Hematopoietic multipotent progenitor cell (in vitro differentiated cells): ENCODE measurements around the gene CHRNE. TPM values are rescaled to one million over a fixed set of nuclear protein-coding genes. Genes with fewer than 3 reads are reported as not detected.
"Not testable (repeated sequence)": the region's sequence is repeated elsewhere in the genome, so short reads cannot be mapped to it uniquely, and the experiment has no call there.

Experiments used
- DNase-seq, 3 donors: peaks; one replicate each; pipeline ENCODE4 v3.0.0-alpha.2; 2011 to 2015; ENCODE audit warnings: low read depth in 2 of 3, low spot score in 2 of 3
- total RNA-seq: library from RNA; depleted of rRNA; stranded (reverse); fragments of >200 nt; gene quantifications from one replicate; pipeline ENCODE4 v1.2.3, GENCODE V29; 2012

The CHRNE gene
- total RNA-seq, 1 donor = 5.4 TPM

DNA sequence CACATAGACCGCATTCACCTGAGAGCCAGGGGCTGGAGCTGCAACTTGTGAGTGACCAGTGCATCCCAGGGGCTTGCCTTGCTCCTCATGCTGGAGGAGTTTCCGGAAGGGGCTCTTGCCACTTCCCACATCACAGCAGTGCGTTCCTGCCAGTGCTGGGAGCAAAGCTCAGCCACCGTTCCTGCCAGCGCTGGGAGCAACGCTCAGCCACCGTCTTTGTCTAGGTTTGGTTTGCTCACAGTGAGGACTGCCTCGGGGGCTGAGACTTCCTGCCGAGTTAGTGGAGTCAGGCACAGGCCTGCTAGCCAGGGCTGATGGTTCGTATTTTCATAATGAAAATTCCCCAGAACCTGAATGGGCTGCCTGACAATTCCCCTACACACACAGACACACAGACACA, 5.4 kb upstream of the CHRNE start:
- no peak for DNase-seq

DNA sequence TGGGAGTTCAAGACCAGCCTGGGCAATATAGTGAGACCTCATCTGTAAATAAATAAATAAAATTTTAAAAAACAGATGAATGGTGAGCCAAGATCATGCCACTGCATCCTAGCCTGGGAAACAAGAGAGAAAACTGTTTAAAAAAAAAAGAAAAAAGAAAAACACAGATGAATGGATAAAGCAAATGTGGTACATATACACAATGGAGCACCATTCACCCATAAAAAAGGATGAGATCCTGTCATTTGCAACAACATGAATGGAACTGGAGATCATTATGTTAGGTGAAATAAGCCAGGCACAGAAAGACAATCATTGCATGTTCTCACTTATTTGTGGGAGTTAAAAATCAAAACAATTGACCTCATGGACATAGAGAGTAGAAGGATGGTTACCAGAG, 3.7 kb upstream of the CHRNE start:
- not testable (repeated sequence) for DNase-seq

DNA sequence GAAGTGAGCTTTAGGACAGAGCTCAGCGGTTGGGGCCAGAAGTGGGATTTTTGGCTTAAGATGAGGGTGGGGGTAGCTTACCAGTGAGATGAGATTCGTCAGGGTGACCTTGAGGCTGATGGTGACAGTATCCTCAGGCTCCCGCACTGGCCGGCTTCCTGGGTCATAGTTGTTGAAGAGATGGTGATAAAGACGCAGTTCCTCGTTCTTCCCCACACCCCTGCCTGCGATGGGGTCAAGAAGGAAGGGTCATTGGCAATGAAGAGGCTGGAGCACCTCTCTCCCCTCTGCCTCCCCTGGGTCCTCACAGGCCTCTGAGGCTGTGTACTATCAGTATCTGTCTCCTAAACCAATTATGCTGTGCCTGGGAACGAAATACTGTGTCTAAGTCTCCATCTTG, 358 bp downstream of the CHRNE start:
- DNase-seq = no peak

DNA sequence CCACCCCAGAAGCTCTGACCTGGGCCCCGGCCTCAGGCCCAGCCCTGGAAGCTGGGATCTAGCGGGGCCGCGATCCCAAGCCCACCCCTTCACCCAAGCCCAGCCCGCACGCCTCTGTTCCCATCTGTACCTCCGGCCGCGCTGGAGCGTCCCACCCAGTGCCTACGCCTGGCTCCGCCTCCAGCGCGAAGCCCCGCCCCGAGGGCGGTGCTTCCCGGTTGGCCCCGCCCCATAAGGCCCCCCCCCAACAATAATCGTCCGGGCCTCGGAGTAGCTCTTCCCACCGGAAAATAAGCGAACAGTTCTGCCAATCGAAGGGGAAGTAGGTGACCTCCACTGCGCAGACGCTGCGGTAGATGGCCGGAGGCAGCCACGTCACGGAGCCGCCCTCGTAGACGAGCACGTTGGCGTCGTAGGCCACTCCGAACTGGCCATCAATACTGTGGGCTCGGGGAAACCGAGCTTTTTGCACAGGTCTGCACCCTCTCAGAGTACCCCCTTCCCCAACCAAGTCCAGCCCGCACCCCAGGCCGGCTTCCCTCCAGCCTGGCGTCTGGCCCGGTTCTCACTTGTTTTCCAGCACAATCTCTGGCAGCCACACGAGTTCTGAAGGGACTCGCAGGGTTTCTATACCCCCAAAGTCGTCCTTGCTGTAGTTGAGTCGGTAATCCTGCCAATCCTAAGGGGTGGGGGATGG, 1.1 kb downstream of the CHRNE start:
- peak in 2 of 3 donors; percentile 44 to 47 for DNase-seq

DNA sequence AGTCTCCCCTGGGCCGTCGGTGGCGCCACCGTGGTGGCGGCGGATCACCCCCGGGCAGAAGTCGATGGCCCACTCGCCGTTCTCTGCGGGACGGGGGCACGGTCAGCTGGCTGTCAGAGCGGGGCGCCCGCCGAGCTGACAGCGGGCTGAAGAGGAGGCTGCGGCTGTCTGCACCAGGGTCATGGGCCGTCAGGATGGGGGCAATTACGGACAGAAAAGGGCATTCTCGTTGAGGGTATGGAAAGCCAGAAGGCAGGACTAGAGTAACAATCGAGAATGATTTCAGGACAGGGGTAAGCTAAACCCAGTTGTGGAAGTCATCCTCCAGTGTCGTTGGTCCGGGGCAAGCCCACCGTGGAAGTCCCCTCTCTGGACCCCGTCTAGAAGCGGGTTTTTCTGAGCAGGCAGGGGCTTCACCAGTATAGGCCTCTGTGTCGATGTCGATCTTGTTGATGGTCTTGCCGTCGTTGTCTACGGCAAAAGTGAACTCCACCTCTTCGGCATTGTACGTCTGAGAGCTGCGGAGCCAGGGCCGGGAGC, 1.7 kb downstream of the CHRNE start:
- DNase-seq = peak in 1 of 3 donors; percentile 19

DNA sequence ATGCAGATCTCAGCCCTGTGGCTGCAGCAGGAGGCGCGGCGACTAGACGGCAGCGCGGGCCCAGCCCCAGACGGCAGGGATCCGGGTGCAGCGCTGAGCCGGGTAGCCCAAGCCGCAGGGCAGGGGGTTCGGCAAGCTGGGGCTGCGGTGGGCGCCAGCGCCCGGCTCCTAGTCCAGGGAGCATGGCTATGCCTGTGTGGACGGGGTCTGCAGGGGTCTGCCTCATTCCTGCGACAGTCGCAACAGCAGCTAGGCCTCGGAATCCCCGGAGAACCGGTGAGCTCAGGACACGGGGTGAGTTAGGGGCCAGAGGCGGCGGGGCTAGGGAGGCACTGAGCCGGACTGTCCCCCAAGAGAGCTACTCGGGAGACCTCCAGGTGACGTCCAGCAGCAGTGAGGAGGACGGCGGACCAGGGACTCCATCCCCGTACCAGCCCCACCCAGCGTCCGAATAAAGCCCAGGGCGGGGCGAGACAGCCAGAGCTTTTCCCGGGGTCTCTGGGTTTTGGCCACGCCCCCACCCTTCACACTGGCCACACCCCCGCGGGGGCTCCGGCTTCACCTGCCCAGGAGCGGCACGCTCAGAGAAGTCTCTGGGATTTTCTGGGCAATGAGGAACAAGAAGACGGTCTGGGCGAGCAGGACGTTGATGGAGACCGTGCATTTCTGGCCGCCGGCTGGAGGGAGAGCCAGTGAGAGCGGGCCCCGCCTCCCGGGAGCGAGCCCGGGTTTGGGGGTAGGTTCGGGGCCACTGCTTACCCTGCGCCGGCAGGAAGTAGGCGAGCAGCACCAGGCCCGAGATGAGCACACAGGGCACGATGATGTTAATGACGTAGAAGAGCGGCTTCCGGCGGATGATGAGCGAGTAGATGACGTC, 2.4 kb downstream of the CHRNE start:
- DNase-seq = peak in 2 of 3 donors; percentile 81 to 85

DNA sequence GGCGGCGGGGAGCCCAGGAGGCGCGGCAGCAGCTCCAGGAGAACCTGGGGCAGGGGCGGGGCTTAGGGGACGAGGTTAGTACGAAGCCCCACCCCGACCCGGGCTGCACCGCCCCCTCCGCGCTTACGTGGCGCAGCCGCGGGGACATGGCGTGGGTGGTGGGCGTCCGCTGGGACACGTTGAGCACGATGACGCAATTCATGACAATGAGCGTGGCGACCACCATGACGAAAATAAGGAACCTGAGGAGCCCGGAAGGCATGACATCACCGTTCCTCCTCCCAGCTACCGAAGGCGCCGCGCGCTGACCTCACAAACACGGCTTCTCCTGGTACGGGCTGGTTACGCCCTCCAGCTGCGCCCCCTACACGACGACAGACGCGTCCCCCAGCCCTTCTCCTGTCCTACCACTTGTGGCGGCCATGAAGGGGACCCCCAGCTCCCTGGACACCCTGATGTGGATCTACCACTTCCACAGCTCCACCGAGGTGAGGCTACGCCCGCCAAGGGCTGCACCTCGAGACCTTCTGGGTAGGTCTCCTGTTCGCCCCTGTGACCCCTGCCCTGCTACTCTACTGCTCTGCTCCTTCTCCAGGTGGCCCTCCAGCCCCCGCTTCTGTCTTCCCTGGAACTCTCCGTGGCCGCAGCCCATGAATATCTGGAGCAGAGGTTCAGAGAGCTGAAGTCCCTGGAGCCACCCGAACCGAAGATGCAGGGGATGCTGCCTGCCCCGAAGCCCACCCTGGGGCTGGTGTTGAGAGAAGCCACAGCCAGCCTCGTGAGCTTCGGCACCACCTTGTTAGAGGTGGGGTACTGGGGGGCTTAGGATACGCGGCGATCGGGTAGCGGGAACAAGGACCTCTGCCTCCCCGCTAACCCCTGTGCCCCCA, 3.3 kb downstream of the CHRNE start, which contains the start of gene C17orf107:
Gene C17orf107 (plus strand): TSS at position 196 of the 890 bp plus-strand sequence. CDS start 227 bp downstream, at position 423.
- peak; percentile 76 to 98 (median 97) for DNase-seq

DNA sequence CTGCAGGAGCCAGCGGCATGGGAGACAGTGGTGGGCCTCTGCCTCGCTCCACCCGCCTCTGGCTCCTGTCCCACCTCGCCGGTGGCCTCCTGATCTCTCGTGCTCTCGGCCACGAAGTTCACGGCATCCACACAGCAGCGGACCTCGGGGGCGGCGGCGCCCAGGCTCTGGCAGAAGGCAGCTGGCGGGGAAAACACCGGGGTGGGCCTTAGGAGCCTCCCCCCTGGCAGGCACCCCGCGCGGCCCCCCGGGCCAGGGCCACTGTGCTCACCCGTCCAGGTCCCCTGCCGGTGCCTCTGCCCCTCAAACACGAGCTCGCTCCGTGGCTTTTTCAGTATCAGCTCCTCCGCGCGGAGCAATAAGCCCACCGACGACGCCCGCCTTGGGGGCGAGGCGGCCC, 4.0 kb downstream of the CHRNE start:
- no peak for DNase-seq

DNA sequence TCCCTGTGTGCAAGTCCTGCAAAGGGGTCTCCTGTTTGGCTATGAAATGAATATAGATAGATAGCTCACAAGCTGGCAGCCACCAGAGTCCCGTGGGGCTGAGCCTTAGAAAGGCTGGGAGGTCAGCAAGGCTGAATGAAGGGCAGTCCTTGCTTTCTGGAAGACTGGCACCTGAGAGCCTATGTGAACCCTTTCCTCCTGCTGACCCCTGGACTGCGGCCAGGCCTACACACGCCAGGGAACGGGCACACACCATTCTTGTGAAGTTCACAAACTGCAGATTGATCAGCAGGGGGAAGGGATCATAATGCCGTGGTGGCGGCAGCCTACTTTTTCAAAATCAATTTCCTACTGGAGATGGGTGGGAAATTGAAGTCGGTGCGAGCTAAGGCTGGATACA, 4.5 kb downstream of the CHRNE start:
- no peak for DNase-seq

DNA sequence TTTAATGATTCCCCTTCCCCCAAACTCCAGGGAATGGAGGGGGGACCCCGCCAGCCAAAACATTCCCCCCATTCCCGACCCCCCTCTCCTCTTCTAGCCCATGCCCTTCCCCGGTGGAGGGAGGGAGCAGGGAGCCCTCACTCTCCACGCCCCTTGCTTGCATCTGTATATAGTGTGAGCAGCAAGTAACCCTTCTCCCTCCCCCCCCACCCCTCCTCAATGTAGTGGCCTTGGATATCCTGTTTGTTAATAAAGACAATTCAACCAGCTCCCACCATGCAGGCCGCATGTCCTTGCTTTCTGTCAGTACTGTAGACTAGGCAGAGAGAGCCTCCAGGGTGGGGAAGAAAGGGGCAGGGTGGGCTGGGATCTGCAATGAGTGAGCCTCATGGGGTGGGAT, 5.1 kb downstream of the CHRNE start:
- no peak for DNase-seq

DNA sequence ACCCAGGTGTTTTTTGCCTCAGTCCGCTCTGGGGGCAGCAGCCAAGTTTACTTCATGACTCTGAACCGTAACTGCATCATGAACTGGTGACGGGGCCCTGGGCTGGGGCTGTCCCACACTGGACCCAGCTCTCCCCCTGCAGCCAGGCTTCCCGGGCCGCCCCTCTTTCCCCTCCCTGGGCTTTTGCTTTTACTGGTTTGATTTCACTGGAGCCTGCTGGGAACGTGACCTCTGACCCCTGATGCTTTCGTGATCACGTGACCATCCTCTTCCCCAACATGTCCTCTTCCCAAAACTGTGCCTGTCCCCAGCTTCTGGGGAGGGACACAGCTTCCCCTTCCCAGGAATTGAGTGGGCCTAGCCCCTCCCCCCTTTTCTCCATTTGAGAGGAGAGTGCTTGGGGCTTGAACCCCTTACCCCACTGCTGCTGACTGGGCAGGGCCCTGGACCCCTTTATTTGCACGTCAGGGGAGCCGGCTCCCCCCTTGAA, 5.7 kb downstream of the CHRNE start:
- DNase-seq = no peak

DNA sequence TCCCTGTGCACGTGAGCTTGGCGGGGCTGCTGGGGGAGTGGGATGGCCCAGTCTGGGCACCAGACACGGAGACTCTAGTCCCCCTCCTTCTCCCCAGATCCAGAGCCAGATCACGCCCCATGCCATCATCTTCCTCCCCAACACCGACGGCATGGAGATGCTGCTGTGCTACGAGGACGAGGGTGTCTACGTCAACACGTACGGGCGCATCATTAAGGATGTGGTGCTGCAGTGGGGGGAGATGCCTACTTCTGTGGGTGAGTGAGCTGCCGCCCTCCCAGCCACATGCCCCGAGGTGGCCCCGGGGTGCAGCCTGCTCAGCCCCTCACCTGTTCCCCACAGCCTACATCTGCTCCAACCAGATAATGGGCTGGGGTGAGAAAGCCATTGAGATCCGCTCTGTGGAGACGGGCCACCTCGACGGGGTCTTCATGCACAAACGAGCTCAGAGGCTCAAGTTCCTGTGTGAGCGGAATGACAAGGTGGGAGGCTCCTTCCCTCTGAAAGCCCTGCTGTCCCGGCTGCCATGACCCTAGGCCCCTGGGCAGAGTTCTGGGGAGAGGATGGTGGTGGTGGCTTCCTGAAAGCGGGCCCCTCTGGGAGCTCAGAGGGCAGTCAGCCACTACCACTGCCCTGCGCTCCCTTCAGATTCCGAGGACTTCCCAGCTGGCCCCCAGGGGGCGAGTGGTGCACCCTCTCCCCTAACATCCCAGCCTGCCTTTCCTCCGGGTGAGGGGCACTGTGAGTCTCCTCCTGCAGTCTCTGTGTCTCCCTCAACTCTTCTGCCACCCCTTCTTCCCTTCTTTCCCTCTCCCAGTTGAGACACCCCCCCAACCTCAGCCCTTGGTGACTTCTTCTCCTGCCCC, 6.3 kb downstream of the CHRNE start:
- no peak for DNase-seq

DNA sequence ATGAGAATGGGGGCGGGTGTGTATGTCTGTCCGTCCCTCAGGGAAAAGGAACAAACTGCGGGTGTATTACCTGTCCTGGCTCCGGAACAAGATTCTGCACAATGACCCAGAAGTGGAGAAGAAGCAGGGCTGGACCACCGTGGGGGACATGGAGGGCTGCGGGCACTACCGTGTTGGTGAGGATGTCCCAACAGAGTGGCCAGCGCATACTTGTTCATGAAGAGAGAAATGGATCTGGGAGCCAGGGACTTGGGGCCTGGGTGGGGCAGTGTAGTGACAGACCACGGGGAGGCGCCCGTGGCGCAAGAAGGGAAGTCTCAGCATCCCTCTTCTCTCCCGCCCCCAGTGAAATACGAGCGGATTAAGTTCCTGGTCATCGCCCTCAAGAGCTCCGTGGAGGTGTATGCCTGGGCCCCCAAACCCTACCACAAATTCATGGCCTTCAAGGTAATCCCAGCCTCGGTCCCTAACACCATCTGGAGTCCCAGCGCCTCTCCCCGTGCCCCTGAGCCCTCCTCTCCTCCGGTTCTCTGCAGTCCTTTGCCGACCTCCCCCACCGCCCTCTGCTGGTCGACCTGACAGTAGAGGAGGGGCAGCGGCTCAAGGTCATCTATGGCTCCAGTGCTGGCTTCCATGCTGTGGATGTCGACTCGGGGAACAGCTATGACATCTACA, 7.1 kb downstream of the CHRNE start:
- no peak for DNase-seq

DNA sequence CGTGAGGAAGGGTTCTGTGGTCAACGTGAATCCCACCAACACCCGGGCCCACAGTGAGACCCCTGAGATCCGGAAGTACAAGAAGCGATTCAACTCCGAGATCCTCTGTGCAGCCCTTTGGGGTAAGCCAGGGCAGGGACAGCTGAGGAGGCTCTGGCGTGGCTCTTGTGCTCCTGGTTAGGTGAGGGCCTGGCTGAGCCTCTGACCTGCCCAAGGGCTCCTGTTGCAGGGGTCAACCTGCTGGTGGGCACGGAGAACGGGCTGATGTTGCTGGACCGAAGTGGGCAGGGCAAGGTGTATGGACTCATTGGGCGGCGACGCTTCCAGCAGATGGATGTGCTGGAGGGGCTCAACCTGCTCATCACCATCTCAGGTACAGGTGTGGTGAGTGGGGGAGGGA, 7.8 kb downstream of the CHRNE start:
- DNase-seq = no peak

DNA sequence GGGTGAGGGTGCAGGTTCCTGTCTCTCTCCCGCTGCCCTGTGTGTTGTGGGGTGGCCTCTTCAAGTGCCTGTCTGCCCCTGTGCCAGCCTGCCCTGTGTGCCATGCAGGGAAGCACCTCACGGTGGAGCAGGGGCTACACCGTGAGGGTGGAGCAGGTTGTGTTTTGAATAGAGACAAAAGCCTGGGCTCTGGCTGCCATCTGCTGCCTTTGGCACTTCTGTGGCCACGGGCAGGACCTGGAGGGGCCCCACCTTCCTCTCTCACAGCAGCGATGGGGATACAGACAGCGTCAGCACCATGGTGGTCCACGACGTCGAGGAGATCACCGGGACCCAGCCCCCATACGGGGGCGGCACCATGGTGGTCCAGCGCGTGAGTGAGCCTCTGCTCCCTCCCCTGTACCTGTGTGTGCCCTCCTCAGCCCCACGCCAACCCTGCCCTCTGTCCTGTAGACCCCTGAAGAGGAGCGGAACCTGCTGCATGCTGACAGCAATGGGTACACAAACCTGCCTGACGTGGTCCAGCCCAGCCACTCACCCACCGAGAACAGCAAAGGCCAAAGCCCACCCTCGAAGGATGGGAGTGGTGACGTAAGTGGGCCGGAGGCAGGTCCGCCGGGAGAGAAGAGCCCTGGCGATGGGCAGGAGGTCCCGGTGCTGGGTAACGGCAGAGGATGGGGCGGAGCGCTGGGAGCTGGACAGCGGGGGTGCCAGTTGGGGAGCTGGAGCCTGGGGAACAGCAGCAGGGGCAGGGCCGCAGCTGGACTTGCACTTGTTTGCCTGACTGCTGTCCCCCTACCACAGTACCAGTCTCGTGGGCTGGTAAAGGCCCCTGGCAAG, 9.0 kb downstream of the CHRNE start:
- no peak for DNase-seq

DNA sequence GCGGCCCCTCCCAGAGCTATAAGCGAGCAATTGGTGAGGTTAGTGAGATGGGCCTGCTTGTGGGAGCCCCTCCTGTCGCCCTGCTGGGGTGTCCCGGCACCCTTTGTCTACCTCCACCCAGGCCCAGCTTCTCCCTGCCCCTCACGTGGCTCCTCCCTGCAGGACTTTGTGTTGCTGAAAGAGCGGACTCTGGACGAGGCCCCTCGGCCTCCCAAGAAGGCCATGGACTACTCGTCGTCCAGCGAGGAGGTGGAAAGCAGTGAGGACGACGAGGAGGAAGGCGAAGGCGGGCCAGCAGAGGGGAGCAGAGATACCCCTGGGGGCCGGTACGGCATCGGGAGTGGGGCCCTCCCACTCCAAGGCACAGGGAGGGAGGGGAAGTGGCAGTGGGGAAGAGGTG, 9.6 kb downstream of the CHRNE start:
- DNase-seq = no peak

DNA sequence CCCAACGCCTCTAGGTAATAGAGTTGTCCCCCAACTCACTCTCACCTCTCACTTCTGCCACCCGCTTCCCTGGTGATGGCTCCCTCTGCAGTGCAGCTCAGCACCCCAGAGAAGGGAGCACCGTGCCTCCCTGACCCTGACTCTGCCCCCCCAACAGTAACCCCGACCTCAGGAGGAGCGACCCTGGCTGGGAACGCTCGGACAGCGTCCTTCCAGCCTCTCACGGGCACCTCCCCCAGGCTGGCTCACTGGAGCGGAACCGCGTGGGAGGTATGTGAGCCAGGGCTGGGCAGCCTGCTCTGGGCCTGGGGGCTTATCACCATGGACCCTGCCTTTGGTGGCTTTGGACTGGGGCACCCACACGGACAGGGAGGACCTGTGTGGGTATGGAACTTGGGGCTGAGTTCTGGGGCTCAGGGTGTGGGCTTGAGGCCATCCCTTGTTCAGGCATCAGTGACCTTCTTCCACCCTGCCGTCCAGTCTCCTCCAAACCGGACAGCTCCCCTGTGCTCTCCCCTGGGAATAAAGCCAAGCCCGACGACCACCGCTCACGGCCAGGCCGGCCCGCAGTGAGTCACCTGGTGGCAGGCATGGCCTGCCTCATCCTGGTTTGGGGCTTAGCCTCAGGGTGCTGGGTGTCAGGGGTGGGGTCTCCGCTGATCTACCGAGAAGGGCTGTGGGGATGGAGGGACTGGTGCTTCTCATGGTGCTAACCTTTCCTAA, 10.2 kb downstream of the CHRNE start:
- DNase-seq = no peak
